Esophagus squamous epithelium (tissue), 5 donors: Measurements from ENCODE around the gene BMP2K. TPM values are rescaled to one million over a fixed set of nuclear protein-coding genes. Genes with fewer than 3 reads are reported as not detected.

Experiments used
- DNase-seq: peaks from one replicate; lab custom pipeline; 2025; lab: John Stamatoyannopoulos, UW
- H3K27ac ChIP-seq, 4 donors: fragments of 200-600 bp; sonication (generic); one replicate each; pipeline ENCODE4 v1.5.1; 2016 to 2019; ENCODE audit warnings: mild to moderate bottlenecking in 1 of 4
- H3K27me3 ChIP-seq, 4 donors: fragments of 200-600 bp; sonication (generic); 1 replicate in 3 of 4; 2 replicates in 1 of 4; pipeline versions ENCODE4 v1.5.1 to v1.6.0; 2017 to 2021; ENCODE audit warnings: antibody characterized with exemption in 1 of 4
- H3K36me3 ChIP-seq, 3 donors: fragments of 200-600 bp; sonication (generic); one replicate each; pipeline ENCODE4 v1.5.1; 2016 to 2019
- H3K4me1 ChIP-seq, 3 donors: fragments of 200-600 bp; sonication (generic); one replicate each; pipeline ENCODE4 v1.5.1; 2017 to 2019
- H3K4me3 ChIP-seq, 4 donors: fragments of 200-600 bp; sonication (generic); 1 replicate in 3 of 4; 2 replicates in 1 of 4; pipeline ENCODE4 v1.5.1; 2016 to 2019; ENCODE audit warnings: mild to moderate bottlenecking in 2 of 4, moderate library complexity in 1 of 4
- H3K9me3 ChIP-seq, 3 donors: fragments of 200-600 bp; sonication (generic); one replicate each; pipeline ENCODE4 v1.5.1; 2016 to 2019
- CTCF ChIP-seq, 6 experiments: fragments of 450-650 bp in 4 of 6; fragments of 200-600 bp in 2 of 6; sonication (generic) in 2 of 6; IDR thresholded peaks; one replicate each; pipeline ENCODE4 v1.5.1; 2016 to 2019; ENCODE audit warnings: antibody characterized with exemption in 6 of 6, mild to moderate bottlenecking in 4 of 6, moderate library complexity in 4 of 6
- POLR2A ChIP-seq, 4 donors: fragments of 450-650 bp; IDR thresholded peaks; one replicate each; pipeline ENCODE4 v1.6.1; 2017; ENCODE audit warnings: antibody characterized with exemption in 4 of 4, mild to moderate bottlenecking in 4 of 4, moderate library complexity in 3 of 4
- WGBS, 2 donors: methylation state at CpG; one replicate each; pipeline ENCODE4 v1.1.5; 2018; 5-methylcytosine and 5-hydroxymethylcytosine counted together
- intact Hi-C: fragments of 100-400 bp; cut with DNase I; formaldehyde crosslinking; loops from one replicate; pipeline ENCODE4 v1.15.0; 2022
- total RNA-seq, 4 donors: library from RNA; depleted of rRNA; stranded (reverse); fragments of >200 nt; gene quantifications; one replicate each; pipeline ENCODE4 v1.1.0, GENCODE V29; 2016
- donor health status: DM: yes; HTN: yes; CAD: no.

The BMP2K gene
- total RNA-seq, 4 donors from 2014 or later = 27.4 to 47.3 (median 33.7) TPM

- DNase-seq = no peak
- intact Hi-C loops = no loop called here
- TF ChIP-seq POLR2A (IDR thresholded peaks at IDR 0.05) (no peak), CTCF (IDR thresholded peaks at IDR 0.05) (no peak)
- no peaks in the 10 kb centered on the region for H3K36me3 ChIP-seq
- no peak overlapping the region for H3K4me3 ChIP-seq
- H3K27me3 ChIP-seq = no peaks in the 10 kb centered on the region
- H3K27ac ChIP-seq = no peak overlapping the region
- H3K4me1 ChIP-seq = no peaks in the 10 kb centered on the region
- 88 to 92% methylated on average over 1 of the region's 1 CpG for WGBS, 2 donors
- no peaks in the 10 kb centered on the region for H3K9me3 ChIP-seq
These were observed 19.4 kb upstream of the BMP2K start for GRCh38 chr4:78756776-78757175.

GRCh38 chr4:78757574-78757973 is 18.6 kb upstream of the BMP2K start:
- DNase-seq = no peak
- intact Hi-C loops = no loop called here
- Histone ChIP-seq H3K27ac (no peak overlapping the region), H3K4me1 (no peaks in the 10 kb centered on the region), H3K27me3 (no peaks in the 10 kb centered on the region), H3K4me3 (no peak overlapping the region), H3K36me3 (no peaks in the 10 kb centered on the region), H3K9me3 (no peaks in the 10 kb centered on the region)
- WGBS, 2 donors = 80 to 100% methylated on average over 1 of the region's 1 CpG
- TF ChIP-seq POLR2A (IDR thresholded peaks at IDR 0.05) (no peak), CTCF (IDR thresholded peaks at IDR 0.05) (no peak)

- 82 to 92% methylated on average over 1 of the region's 1 CpG for WGBS, 2 donors
- no peaks in the 10 kb centered on the region for H3K4me1 ChIP-seq
These were observed 18.1 kb upstream of the BMP2K start for GRCh38 chr4:78758085-78758484.

GRCh38 chr4:78762529-78762928 is 13.6 kb upstream of the BMP2K start:
- no peaks in the 10 kb centered on the region for H3K9me3 ChIP-seq
- H3K27ac ChIP-seq = no peak overlapping the region
- intact Hi-C loops = no loop called here
- WGBS, 2 donors = 94 to 100% methylated on average over 2 of the region's 2 CpGs
- no peak for DNase-seq
- H3K36me3 ChIP-seq = no peaks in the 10 kb centered on the region
- H3K4me1 ChIP-seq = peaks cover 0 to 9% (median 4%) of the 10 kb centered on the region in 3 donors
- TF ChIP-seq POLR2A (IDR thresholded peaks at IDR 0.05) (no peak), CTCF (IDR thresholded peaks at IDR 0.05) (no peak)
- no peak overlapping the region for H3K4me3 ChIP-seq
- no peaks in the 10 kb centered on the region for H3K27me3 ChIP-seq

More at GRCh38 chr4:78758085-78758484, 18.1 kb upstream of the BMP2K start:
- Histone ChIP-seq H3K4me3 (no peak overlapping the region), H3K27me3 (no peaks in the 10 kb centered on the region), H3K9me3 (no peaks in the 10 kb centered on the region), H3K36me3 (no peaks in the 10 kb centered on the region), H3K27ac (no peak overlapping the region)
- no peak for DNase-seq
- intact Hi-C loops = no loop called here
- TF ChIP-seq CTCF (IDR thresholded peaks at IDR 0.05) (no peak), POLR2A (IDR thresholded peaks at IDR 0.05) (no peak)

GRCh38 chr4:78763251-78763650 is 12.9 kb upstream of the BMP2K start:
- DNase-seq = no peak
- H3K27ac ChIP-seq = no peak overlapping the region
- H3K9me3 ChIP-seq = no peaks in the 10 kb centered on the region

More at GRCh38 chr4:78763251-78763650, 12.9 kb upstream of the BMP2K start:
- no peak overlapping the region for H3K4me3 ChIP-seq
- no peaks in the 10 kb centered on the region for H3K27me3 ChIP-seq
- H3K36me3 ChIP-seq = no peaks in the 10 kb centered on the region
- peaks cover 0 to 9% (median 4%) of the 10 kb centered on the region in 3 donors for H3K4me1 ChIP-seq
- 34 to 59% methylated on average over 1 of the region's 1 CpG for WGBS, 2 donors
- intact Hi-C loops = no loop called here
- no peak for TF ChIP-seq CTCF (IDR thresholded peaks at IDR 0.05)
